PC-3 (cell line): ENCODE data around the gene F2RL3. TPM values are rescaled to one million over a fixed set of nuclear protein-coding genes. Genes with fewer than 3 reads are reported as not detected.

Source experiments
- ATAC-seq: fragments of 200-7000 bp; cut with Tn5 transposase; 2 replicates; pipeline ENCODE4 v1.9.1; 2020; ENCODE audit warnings: mild to moderate bottlenecking, moderate library complexity
- BruUV-seq: library from RNA; stranded (reverse); fragments of 400-500 nt; replicated peaks from 2 replicates; lab custom pipeline; 2021; lab: Mats Ljungman, UMichigan
- CTCF ChIA-PET: fragments of 300-600 bp; sonication (Branson Sonifier 250); formaldehyde crosslinking; loops from one replicate; lab custom pipeline; 2022; ENCODE audit warnings: antibody characterized with exemption; lab: Charles Lee
- POLR2A ChIA-PET: fragments of 300-600 bp; sonication (Branson Sonifier 250); formaldehyde crosslinking; loops from one replicate; lab custom pipeline; 2022; ENCODE audit warnings: antibody characterized with exemption; ENCODE audit not compliant: unreplicated experiment; lab: Charles Lee
- DNase-seq: peaks from one replicate; pipeline ENCODE4 v3.0.0-alpha.2; 2015
- H2AFZ ChIP-seq: fragments of 300-600 bp; sonication (generic); 2 replicates; pipeline ENCODE4 v1.6.0; 2016; ENCODE audit warnings: antibody characterized with exemption, low read length
- H3F3A ChIP-seq: fragments of 300-600 bp; sonication (generic); one replicate; pipeline ENCODE4 v1.6.0; 2017; ENCODE audit warnings: antibody characterized with exemption, low read length, control low read depth, mild to moderate bottlenecking; ENCODE audit not compliant: unreplicated experiment
- H3K27ac ChIP-seq: fragments of 300-600 bp; sonication (generic); 2 replicates; pipeline ENCODE4 v1.5.1; 2016; ENCODE audit warnings: mild to moderate bottlenecking, low read length
- H3K27me3 ChIP-seq: fragments of 300-600 bp; sonication (generic); 2 replicates; pipeline ENCODE4 v1.6.1; 2016; ENCODE audit warnings: low read length, mixed read lengths
- H3K36me3 ChIP-seq: fragments of 300-600 bp; sonication (generic); 2 replicates; pipeline ENCODE4 v1.6.1; 2016; ENCODE audit warnings: low read depth, mixed run types, low read length, mixed read lengths
- H3K4me1 ChIP-seq: fragments of 300-600 bp; sonication (generic); 2 replicates; pipeline ENCODE4 v1.5.1; 2016; ENCODE audit warnings: low read length; ENCODE audit not compliant: insufficient read depth
- H3K4me2 ChIP-seq: fragments of 300-600 bp; sonication (generic); 2 replicates; pipeline ENCODE4 v1.6.0; 2016; ENCODE audit warnings: low read length
- H3K4me3 ChIP-seq: fragments of 300-600 bp; sonication (generic); 2 replicates; pipeline ENCODE4 v1.5.1; 2016; ENCODE audit warnings: mild to moderate bottlenecking, low read length, mixed read lengths
- H3K79me2 ChIP-seq: fragments of 300-600 bp; sonication (generic); 2 replicates; pipeline ENCODE4 v1.6.1; 2017; ENCODE audit warnings: low read length, mixed read lengths
- H3K9ac ChIP-seq: fragments of 300-600 bp; sonication (generic); 2 replicates; pipeline ENCODE4 v1.6.0; 2016; ENCODE audit warnings: mild to moderate bottlenecking, low read length
- H3K9me2 ChIP-seq: fragments of 300-600 bp; sonication (generic); replicated peaks from 2 replicates; pipeline ENCODE4 v1.6.1; 2016; ENCODE audit warnings: mixed run types, low read length, mixed read lengths
- H3K9me3 ChIP-seq: fragments of 300-600 bp; sonication (generic); 2 replicates; pipeline ENCODE4 v1.6.1; 2016; ENCODE audit warnings: low read length, mixed read lengths
- H4K20me1 ChIP-seq: fragments of 300-600 bp; sonication (generic); 2 replicates; pipeline ENCODE4 v1.6.1; 2016; ENCODE audit warnings: low read length, mixed read lengths
- EZH2 ChIP-seq: fragments of 300-600 bp; sonication (generic); IDR thresholded peaks from one replicate; pipeline ENCODE4 v1.6.1; 2017; ENCODE audit warnings: antibody characterized with exemption, mild to moderate bottlenecking, low read length; ENCODE audit not compliant: unreplicated experiment
- EZH2phosphoT487 ChIP-seq: fragments of 300-600 bp; sonication (generic); IDR thresholded peaks from 2 replicates; pipeline ENCODE4 v1.6.1; 2018; ENCODE audit warnings: mild to moderate bottlenecking, antibody characterized with exemption, low read length, borderline replicate concordance
- intact Hi-C: fragments of 100-400 bp; cut with micrococcal nuclease; formaldehyde crosslinking; loops from 2 replicates; pipeline ENCODE4 v1.9.0; 2023
- total RNA-seq: library from RNA; depleted of rRNA; stranded (reverse); fragments of >200 nt; gene quantifications from 2 replicates; pipeline ENCODE4 v1.2.3, GENCODE V29; 2014
- TF ChIP-seq, protein P1 (sequence below): fragments of 300-600 bp; sonication (generic); conservative IDR thresholded peaks from 2 replicates; pipeline ENCODE4 v1.5.1; 2017; ENCODE audit warnings: antibody characterized with exemption, low read depth, mild to moderate bottlenecking, low read length

Gene F2RL3
- total RNA-seq, 1 experiment from 2014 or later, result 0.07 TPM

DNA sequence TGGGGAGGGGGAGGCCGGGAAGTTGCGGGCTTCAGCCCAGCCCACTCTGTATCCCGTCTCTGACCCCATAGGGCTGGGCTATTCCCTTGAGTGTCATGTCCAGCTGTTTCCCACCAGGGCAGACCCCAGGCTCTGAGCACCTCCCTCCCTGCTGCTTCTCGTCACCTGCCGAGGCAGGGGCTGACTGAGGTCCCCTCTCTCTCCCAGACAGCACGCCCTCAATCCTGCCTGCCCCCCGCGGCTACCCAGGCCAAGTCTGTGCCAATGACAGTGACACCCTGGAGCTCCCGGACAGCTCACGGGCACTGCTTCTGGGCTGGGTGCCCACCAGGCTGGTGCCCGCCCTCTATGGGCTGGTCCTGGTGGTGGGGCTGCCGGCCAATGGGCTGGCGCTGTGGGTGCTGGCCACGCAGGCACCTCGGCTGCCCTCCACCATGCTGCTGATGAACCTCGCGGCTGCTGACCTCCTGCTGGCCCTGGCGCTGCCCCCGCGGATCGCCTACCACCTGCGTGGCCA is 625 bp downstream of the F2RL3 start:
- CTCF ChIA-PET, result no interaction called here
- no TSS peak for BruUV-seq

DNA sequence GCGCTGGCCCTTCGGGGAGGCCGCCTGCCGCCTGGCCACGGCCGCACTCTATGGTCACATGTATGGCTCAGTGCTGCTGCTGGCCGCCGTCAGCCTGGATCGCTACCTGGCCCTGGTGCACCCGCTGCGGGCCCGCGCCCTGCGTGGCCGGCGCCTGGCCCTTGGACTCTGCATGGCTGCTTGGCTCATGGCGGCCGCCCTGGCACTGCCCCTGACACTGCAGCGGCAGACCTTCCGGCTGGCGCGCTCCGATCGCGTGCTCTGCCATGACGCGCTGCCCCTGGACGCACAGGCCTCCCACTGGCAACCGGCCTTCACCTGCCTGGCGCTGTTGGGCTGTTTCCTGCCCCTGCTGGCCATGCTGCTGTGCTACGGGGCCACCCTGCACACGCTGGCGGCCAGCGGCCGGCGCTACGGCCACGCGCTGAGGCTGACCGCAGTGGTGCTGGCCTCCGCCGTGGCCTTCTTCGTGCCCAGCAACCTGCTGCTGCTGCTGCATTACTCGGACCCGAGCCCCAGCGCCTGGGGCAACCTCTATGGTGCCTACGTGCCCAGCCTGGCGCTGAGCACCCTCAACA is 1.2 kb downstream of the F2RL3 start:
- H3K4me2 ChIP-seq, result no peak overlapping the region
- H2AFZ ChIP-seq, result no peak overlapping the region
- H3K27ac ChIP-seq, result no peak overlapping the region
- no peak overlapping the region for H3K4me3 ChIP-seq
- ChIA-PET CTCF (no interaction called here), POLR2A (no interaction called here)
- H4K20me1 ChIP-seq, result no peaks in the 10 kb centered on the region
- intact Hi-C loops, result loop anchor here (5.0 to 10.0 kb wide), 3 partner anchors 55 to 173 kb away; partner anchors contain the start of gene NWD1
- H3K9ac ChIP-seq, result no peak overlapping the region
- H3K79me2 ChIP-seq, result no peaks in the 10 kb centered on the region
- no peak for ATAC-seq
- no peaks in the 10 kb centered on the region for H3K27me3 ChIP-seq
- H3K9me2 ChIP-seq, result no peaks in the 10 kb centered on the region
- H3F3A ChIP-seq, result no peaks in the 10 kb centered on the region
- 0 out of 2 replicates have a peak, but pooled peaks cover 4% of the 10 kb centered on the region for H3K4me1 ChIP-seq
- H3K36me3 ChIP-seq, result no peaks in the 10 kb centered on the region
- no TSS peak for BruUV-seq
- no peak for DNase-seq
- TF ChIP-seq EZH2phosphoT487, result no peak
- TF ChIP-seq EZH2, result no peak
- TF ChIP-seq, protein P1, sequence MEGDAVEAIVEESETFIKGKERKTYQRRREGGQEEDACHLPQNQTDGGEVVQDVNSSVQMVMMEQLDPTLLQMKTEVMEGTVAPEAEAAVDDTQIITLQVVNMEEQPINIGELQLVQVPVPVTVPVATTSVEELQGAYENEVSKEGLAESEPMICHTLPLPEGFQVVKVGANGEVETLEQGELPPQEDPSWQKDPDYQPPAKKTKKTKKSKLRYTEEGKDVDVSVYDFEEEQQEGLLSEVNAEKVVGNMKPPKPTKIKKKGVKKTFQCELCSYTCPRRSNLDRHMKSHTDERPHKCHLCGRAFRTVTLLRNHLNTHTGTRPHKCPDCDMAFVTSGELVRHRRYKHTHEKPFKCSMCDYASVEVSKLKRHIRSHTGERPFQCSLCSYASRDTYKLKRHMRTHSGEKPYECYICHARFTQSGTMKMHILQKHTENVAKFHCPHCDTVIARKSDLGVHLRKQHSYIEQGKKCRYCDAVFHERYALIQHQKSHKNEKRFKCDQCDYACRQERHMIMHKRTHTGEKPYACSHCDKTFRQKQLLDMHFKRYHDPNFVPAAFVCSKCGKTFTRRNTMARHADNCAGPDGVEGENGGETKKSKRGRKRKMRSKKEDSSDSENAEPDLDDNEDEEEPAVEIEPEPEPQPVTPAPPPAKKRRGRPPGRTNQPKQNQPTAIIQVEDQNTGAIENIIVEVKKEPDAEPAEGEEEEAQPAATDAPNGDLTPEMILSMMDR, result no peak
- no peaks in the 10 kb centered on the region for H3K9me3 ChIP-seq

More for the DNA sequence above, 625 bp downstream of the F2RL3 start:
- intact Hi-C loops, result loop anchor here (5.0 kb wide), 1 partner anchor 172 kb away; the partner anchor contains the start of gene NWD1
- H3K27me3 ChIP-seq, result no peaks in the 10 kb centered on the region
- no peaks in the 10 kb centered on the region for H3K36me3 ChIP-seq
- no peaks in the 10 kb centered on the region for H3F3A ChIP-seq
- DNase-seq (peak; percentile 26), ATAC-seq (peak; percentile 50)
- no peak overlapping the region for H2AFZ ChIP-seq
- H3K79me2 ChIP-seq, result no peaks in the 10 kb centered on the region
- POLR2A ChIA-PET, result no interaction called here
- no peaks in the 10 kb centered on the region for H3K9me2 ChIP-seq
- no peak overlapping the region for H3K27ac ChIP-seq
- H3K4me2 ChIP-seq, result no peak overlapping the region
- H3K9ac ChIP-seq, result no peak overlapping the region
- TF ChIP-seq EZH2phosphoT487 (no peak), EZH2 (no peak)
- TF ChIP-seq, protein P1, result 0 out of 2 replicates have a peak, but pooled peaks have one; percentile 9
- no peaks in the 10 kb centered on the region for H3K9me3 ChIP-seq
- H4K20me1 ChIP-seq, result no peaks in the 10 kb centered on the region
- H3K4me3 ChIP-seq, result no peak overlapping the region
- 0 out of 2 replicates have a peak, but pooled peaks cover 4% of the 10 kb centered on the region for H3K4me1 ChIP-seq
